ENCODE results near the gene UBTD2.
"Not testable (repeated sequence)": the region's sequence is repeated elsewhere in the genome, so short reads cannot be mapped to it uniquely, and the experiment has no call there.

Gene UBTD2

GRCh38 chr5:172197775-172198174, 85.8 kb downstream of the UBTD2 start:
- H3K27ac ChIP-seq (ENCODE audit: low read length); H3K36me3 ChIP-seq (ENCODE audit: control insufficient read depth, insufficient read depth, low read length); H3K4me1 ChIP-seq (ENCODE audit: control insufficient read depth, insufficient read depth, low read length); H3K4me3 ChIP-seq (ENCODE audit: low read length); H3K27me3 ChIP-seq (ENCODE audit: control insufficient read depth, insufficient read depth, low read length); DNase-seq (ENCODE audit: low read depth, low spot score); H3K9me3 ChIP-seq (ENCODE audit: control insufficient read depth, insufficient read depth, low read length): not testable (repeated sequence)
- no CpG with 5 or more reads among the region's 4 CpGs for WGBS (ENCODE audit: insufficient coverage, insufficient read length)

DNA sequence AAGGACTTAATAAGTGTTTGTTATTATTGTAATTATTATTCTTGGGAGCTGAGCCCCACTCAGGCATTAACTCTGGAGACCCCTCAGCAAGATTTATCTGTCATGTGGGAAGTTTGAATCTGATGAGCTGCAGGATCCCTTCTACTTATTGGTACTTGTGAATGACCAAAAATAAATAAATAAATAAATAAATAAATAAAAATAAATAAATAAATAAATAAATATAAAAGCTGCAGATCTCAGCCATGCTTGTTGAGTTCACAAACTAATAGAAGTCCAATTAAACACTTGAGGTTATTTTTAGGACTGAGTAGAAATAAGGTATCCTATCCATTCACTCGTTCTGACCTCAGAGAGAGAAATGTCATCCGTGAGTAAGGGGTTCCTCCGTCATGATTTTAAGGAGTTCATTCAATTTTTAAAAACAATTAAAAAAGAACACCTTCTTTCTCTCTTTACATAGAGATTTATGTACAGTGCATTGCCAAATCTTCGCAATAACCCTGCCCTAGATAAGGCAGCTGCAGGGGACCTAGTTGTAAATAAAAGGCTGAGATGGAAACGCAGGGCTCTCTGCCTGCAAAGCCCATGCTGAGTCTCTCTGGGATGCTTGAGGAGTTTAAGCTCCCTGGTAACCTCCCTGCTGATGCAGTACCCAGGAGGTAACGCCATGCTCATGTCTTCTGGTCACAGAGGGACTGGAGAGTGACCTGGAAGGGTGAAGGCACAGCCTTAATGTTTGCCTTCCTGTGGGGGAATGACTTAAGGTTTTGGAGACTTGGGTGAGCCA, 88.4 kb downstream of the UBTD2 start:
- H3K9me3 ChIP-seq (ENCODE audit: control insufficient read depth, insufficient read depth, low read length) = no peaks in the 10 kb centered on the region
- no peaks in the 10 kb centered on the region for H3K27me3 ChIP-seq (ENCODE audit: control insufficient read depth, insufficient read depth, low read length)
- DNase-seq (ENCODE audit: low read depth, low spot score) = no peak
- H3K36me3 ChIP-seq (ENCODE audit: control insufficient read depth, insufficient read depth, low read length) = no peaks in the 10 kb centered on the region
- no CpG with 5 or more reads among the region's 6 CpGs for WGBS (ENCODE audit: insufficient coverage, insufficient read length)
- no peaks in the 10 kb centered on the region for H3K4me1 ChIP-seq (ENCODE audit: control insufficient read depth, insufficient read depth, low read length)
- H3K4me3 ChIP-seq (ENCODE audit: low read length) = no peak overlapping the region
- no peak overlapping the region for H3K27ac ChIP-seq (ENCODE audit: low read length)

- WGBS (ENCODE audit: insufficient coverage, insufficient read length) = no CpG with 5 or more reads among the region's 6 CpGs
Observed at GRCh38 chr5:172193872-172194271, 89.7 kb downstream of the UBTD2 start, which contains the start of gene EFCAB9. Gene EFCAB9 (plus strand): TSS chr5:172194172. CDS start chr5:172194173, 1 bp downstream.

DNA sequence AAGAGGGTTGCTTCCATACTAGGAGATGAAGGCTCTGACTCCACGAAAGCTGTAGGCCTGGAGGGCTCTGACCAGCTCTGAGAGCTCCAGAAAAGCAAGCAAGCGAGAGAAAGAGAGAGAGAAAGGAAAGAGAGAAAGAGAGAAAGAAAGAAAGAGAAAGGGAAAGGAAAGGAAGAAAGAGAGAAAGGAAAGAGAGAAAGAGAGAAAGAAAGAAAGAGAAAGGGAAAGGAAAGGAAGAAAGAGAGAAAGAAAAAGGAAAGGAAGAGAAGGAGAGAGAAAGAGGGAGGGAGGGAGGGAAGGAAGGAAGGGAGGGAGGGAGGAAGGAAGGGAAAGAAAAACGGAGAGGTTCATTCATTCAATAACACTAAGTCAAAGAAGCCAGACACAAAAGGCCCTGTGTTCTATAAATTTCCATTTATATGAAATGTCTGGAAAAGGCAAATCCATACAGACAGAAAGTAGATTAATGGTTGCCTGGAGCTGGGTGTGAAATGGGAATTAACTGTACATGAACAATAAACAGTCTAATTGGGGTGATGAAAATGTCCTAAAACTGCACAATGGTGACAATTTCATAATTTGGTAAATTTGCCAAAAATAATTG, 93.8 kb downstream of the UBTD2 start:
- WGBS (ENCODE audit: insufficient coverage, insufficient read length) = no CpG with 5 or more reads among the region's 3 CpGs

More at GRCh38 chr5:172193872-172194271, 89.7 kb downstream of the UBTD2 start, which contains the start of gene EFCAB9:
- DNase-seq (ENCODE audit: low read depth, low spot score) = no peak
- H3K4me1 ChIP-seq (ENCODE audit: control insufficient read depth, insufficient read depth, low read length) = no peaks in the 10 kb centered on the region
- no peaks in the 10 kb centered on the region for H3K36me3 ChIP-seq (ENCODE audit: control insufficient read depth, insufficient read depth, low read length)
- no peak within 1 kb of the TSS for H3K4me3 ChIP-seq (ENCODE audit: low read length)
- no peaks in the 10 kb centered on the region for H3K9me3 ChIP-seq (ENCODE audit: control insufficient read depth, insufficient read depth, low read length)
- H3K27me3 ChIP-seq (ENCODE audit: control insufficient read depth, insufficient read depth, low read length) = no peaks in the 10 kb centered on the region
- no peak within 1 kb of the TSS for H3K27ac ChIP-seq (ENCODE audit: low read length)

DNA sequence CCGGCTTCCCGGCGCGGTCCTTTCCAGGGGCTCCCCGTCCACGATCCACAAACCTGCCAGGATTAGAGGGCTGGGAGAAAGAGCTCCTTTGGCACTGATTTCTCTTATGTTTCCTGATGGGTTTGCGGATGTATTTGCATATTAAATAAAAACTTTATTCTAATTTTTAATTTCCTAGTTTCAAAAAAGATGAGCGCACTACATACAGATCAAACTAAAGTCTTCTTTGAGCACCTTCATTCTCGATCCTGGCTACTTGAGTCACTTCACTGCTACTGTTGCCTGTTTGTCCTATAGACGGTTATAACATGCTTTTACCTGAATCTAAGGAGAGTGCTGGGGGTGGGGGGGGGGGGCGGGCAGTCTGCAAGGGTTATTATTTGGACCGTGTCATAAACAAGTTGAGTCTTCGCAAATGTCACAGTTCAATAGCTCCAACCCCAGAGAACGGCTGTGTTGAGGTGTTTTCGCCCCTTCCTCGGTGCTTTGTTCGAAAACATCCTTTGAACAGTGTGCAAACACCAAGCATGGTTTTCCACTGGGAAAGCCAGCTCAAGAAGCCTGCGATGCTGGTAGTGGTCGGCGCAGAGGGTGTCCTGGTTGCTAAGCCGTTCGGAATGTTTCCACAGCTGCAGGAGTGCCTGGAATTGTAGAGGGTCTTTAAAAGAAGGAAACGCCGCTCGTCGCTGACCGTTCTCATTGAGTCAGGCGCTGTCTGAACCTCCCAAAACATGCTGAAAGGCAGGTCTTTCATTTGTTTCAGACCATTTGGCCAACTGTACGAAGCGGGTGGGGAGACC, 94.5 kb downstream of the UBTD2 start:
- H3K4me1 ChIP-seq (ENCODE audit: control insufficient read depth, insufficient read depth, low read length) = no peaks in the 10 kb centered on the region
- no peaks in the 10 kb centered on the region for H3K9me3 ChIP-seq (ENCODE audit: control insufficient read depth, insufficient read depth, low read length)
- peak overlapping the region; percentile 55; the same call in 1 of the 2 replicates for H3K4me3 ChIP-seq (ENCODE audit: low read length)
- WGBS (ENCODE audit: insufficient coverage, insufficient read length) = no CpG with 5 or more reads among the region's 30 CpGs
- H3K36me3 ChIP-seq (ENCODE audit: control insufficient read depth, insufficient read depth, low read length) = no peaks in the 10 kb centered on the region
- no peaks in the 10 kb centered on the region for H3K27me3 ChIP-seq (ENCODE audit: control insufficient read depth, insufficient read depth, low read length)
- DNase-seq (ENCODE audit: low read depth, low spot score) = no peak
- no peak overlapping the region for H3K27ac ChIP-seq (ENCODE audit: low read length)

More for the DNA sequence above, 93.8 kb downstream of the UBTD2 start:
- no peaks in the 10 kb centered on the region for H3K9me3 ChIP-seq (ENCODE audit: control insufficient read depth, insufficient read depth, low read length)
- H3K27me3 ChIP-seq (ENCODE audit: control insufficient read depth, insufficient read depth, low read length) = no peaks in the 10 kb centered on the region
- no peak for DNase-seq (ENCODE audit: low read depth, low spot score)
- no peaks in the 10 kb centered on the region for H3K36me3 ChIP-seq (ENCODE audit: control insufficient read depth, insufficient read depth, low read length)
- peak overlapping the region; percentile 6; the same call in 1 of the 2 replicates for H3K4me3 ChIP-seq (ENCODE audit: low read length)
- no peaks in the 10 kb centered on the region for H3K4me1 ChIP-seq (ENCODE audit: control insufficient read depth, insufficient read depth, low read length)
- H3K27ac ChIP-seq (ENCODE audit: low read length) = no peak overlapping the region

DNA sequence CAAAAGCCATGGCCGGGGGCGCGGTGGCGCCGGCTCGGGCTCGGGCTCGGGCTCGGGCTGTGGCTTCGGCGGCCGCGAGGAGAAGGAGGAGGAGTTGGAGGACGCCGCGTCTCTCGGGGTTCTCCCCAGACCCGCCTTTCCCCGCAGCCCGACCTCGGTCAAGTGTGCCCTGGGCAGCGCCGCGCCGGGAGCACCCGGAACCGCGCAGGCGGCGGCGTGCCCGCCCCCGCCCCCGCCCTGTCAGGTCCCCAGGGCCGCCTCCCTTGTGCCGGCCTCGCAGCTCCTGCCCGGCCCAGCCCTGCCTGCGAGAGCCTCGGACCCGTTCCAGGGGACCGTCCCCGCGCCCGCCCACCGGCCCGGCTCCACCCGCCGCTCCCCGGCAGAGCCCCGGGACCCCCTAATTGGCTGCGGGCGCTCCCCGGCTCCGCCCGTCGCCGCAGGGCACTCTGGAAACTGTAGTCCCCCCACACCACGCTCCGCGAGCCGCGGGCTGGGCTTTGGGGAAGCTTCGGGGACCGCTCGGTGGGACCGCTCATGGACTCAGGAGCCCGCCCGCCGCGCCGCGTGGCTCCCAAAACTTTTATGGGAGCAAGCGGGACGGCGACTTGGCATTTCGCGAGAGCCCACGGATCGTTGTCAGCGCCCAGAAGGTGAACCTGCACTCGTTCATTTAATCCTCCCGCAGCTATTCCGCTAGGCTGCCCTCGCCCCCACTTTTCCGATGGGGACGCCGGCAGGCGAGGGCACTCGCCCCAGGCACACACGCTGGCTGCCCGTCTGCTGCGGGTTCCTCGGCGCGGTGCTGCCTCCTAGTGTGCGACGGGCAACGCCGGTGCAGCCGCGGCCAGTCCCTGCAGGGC, 95.3 kb downstream of the UBTD2 start, which contains the start of gene STK10:
Gene STK10 (minus strand): TSS at position 192 of the 860 bp plus-strand sequence. CDS start 182 bp downstream, at position 10.
- peak within 1 kb of the TSS; percentile 55 for H3K4me3 ChIP-seq (ENCODE audit: low read length)
- WGBS (ENCODE audit: insufficient coverage, insufficient read length) = no CpG with 5 or more reads among the region's 102 CpGs
- H3K9me3 ChIP-seq (ENCODE audit: control insufficient read depth, insufficient read depth, low read length) = no peaks in the 10 kb centered on the region
- no peaks in the 10 kb centered on the region for H3K36me3 ChIP-seq (ENCODE audit: control insufficient read depth, insufficient read depth, low read length)
- H3K27ac ChIP-seq (ENCODE audit: low read length) = no peak within 1 kb of the TSS
- DNase-seq (ENCODE audit: low read depth, low spot score) = peak; percentile 63
- H3K27me3 ChIP-seq (ENCODE audit: control insufficient read depth, insufficient read depth, low read length) = no peaks in the 10 kb centered on the region
- no peaks in the 10 kb centered on the region for H3K4me1 ChIP-seq (ENCODE audit: control insufficient read depth, insufficient read depth, low read length)

DNA sequence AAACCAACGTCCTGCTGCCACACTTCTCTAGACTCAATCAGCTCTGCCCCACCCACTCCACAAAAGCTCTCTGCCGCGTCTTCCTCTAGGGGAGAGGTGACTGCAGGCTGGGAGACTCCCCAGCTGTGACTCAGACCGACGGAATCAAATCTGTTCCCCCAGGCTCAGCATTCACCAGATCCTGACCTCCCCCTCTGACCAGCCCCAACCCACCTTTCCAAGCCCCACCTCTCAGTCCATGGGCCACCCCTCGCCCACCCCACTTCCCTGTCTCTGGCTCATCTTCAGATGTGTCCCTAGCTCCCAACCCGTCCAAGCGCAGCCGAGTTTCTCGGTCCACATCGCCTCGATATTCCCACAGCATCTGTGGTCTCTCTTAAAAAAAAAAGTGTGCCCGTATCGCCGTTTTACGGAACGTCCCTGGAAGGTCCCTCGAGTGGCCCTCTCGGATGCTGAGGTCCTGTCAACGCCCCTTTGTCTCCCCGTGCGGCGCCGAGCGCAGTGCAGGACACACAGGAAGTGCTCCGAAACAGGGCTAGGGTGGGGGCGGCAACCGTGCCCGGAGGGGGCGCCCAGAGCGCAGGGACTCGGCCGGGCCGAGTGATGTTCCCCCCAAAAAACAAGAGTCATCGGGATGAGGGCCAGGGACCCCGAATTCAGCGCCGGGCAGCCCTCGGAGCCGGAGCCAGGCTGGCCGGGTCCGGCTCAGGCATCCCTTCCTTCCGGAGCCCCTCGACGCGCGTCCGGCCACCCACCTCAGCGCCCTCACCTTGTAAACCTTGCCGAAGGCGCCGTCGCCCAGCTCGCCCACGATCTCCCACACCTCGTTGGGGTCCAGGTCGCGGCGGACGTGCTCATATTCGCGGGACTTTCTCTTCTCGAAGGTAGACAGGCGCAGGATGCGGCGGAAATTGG, 96.2 kb downstream of the UBTD2 start:
- Histone ChIP-seq H3K36me3 (ENCODE audit: control insufficient read depth, insufficient read depth, low read length) (no peaks in the 10 kb centered on the region), H3K4me1 (ENCODE audit: control insufficient read depth, insufficient read depth, low read length) (no peaks in the 10 kb centered on the region), H3K4me3 (ENCODE audit: low read length) (peak overlapping the region; percentile 55), H3K27me3 (ENCODE audit: control insufficient read depth, insufficient read depth, low read length) (no peaks in the 10 kb centered on the region), H3K9me3 (ENCODE audit: control insufficient read depth, insufficient read depth, low read length) (no peaks in the 10 kb centered on the region), H3K27ac (ENCODE audit: low read length) (no peak overlapping the region)
- no CpG with 5 or more reads among the region's 66 CpGs for WGBS (ENCODE audit: insufficient coverage, insufficient read length)
- DNase-seq (ENCODE audit: low read depth, low spot score) = no peak

- DNase-seq (ENCODE audit: low read depth, low spot score) = no peak
- H3K4me3 ChIP-seq (ENCODE audit: low read length) = no peak overlapping the region
- H3K4me1 ChIP-seq (ENCODE audit: control insufficient read depth, insufficient read depth, low read length) = no peaks in the 10 kb centered on the region
- H3K9me3 ChIP-seq (ENCODE audit: control insufficient read depth, insufficient read depth, low read length) = no peaks in the 10 kb centered on the region
- no peaks in the 10 kb centered on the region for H3K36me3 ChIP-seq (ENCODE audit: control insufficient read depth, insufficient read depth, low read length)
- no CpG with 5 or more reads among the region's 13 CpGs for WGBS (ENCODE audit: insufficient coverage, insufficient read length)
- H3K27me3 ChIP-seq (ENCODE audit: control insufficient read depth, insufficient read depth, low read length) = no peaks in the 10 kb centered on the region
- no peak overlapping the region for H3K27ac ChIP-seq (ENCODE audit: low read length)
Observed at GRCh38 chr5:172186114-172186695, 97.4 kb downstream of the UBTD2 start.

GRCh38 chr5:172185096-172185461, 98.5 kb downstream of the UBTD2 start:
- Histone ChIP-seq H3K36me3 (ENCODE audit: control insufficient read depth, insufficient read depth, low read length) (no peaks in the 10 kb centered on the region; the same call in 1 of the 2 replicates), H3K27ac (ENCODE audit: low read length) (no peak overlapping the region), H3K4me3 (ENCODE audit: low read length) (no peak overlapping the region), H3K4me1 (ENCODE audit: control insufficient read depth, insufficient read depth, low read length) (peaks cover 1% of the 10 kb centered on the region; the same call in 1 of the 2 replicates), H3K27me3 (ENCODE audit: control insufficient read depth, insufficient read depth, low read length) (no peaks in the 10 kb centered on the region), H3K9me3 (ENCODE audit: control insufficient read depth, insufficient read depth, low read length) (no peaks in the 10 kb centered on the region)
- no CpG with 5 or more reads among the region's 10 CpGs for WGBS (ENCODE audit: insufficient coverage, insufficient read length)
- DNase-seq (ENCODE audit: low read depth, low spot score) = no peak
